ENCODE data around the gene CENPA. TPM values are rescaled to one million over a fixed set of nuclear protein-coding genes. Genes with fewer than 3 reads are reported as not detected.
A peak's percentile ranks its signal among the peaks of the same experiment; 100 is the strongest.

CENPA gene
- total RNA-seq, 1 experiment from 2014 or later: 55.0 TPM

- in situ Hi-C loops (cut with HindIII; ENCODE audit: low pct_unique_long_range_greater_than_20kb, low sequenced_read_pairs): no loop called here
- no peak for ATAC-seq
- H3K4me1 ChIP-seq (ENCODE audit: control insufficient read depth, insufficient read depth, low read length): peaks cover 31% of the 10 kb centered on the region
- no peaks in the 10 kb centered on the region for H3K36me3 ChIP-seq (ENCODE audit: control insufficient read depth, insufficient read depth, low read length)
- H3K9me3 ChIP-seq (ENCODE audit: control insufficient read depth, insufficient read depth, low read depth, low read length): no peaks in the 10 kb centered on the region
- peak overlapping the region; percentile 77 for H3K27ac ChIP-seq (ENCODE audit: low read length)
- BruUV-seq (replicated peaks): no TSS peak
- CTCF ChIA-PET: no interaction called here
- TF ChIP-seq POLR2AphosphoS5 (IDR thresholded peaks at IDR 0.05; ENCODE audit: low read depth, low read length) (no peak), SIN3A (IDR thresholded peaks at IDR 0.05; ENCODE audit: borderline replicate concordance, insufficient read depth, low read depth, low read length) (no peak), TCF7L2 (IDR thresholded peaks at IDR 0.05; ENCODE audit: low read depth, low read length) (no peak), REST (IDR thresholded peaks at IDR 0.05; ENCODE audit: insufficient read depth in 1 of 2, low read depth in 2 of 2, low read length in 1 of 2) (no peak)
- POLR2A ChIA-PET: no interaction called here
- intact Hi-C loops (cut with micrococcal nuclease; ENCODE audit: unreplicated experiment): no loop called here
- H3K27me3 ChIP-seq (ENCODE audit: control insufficient read depth, insufficient read depth, low read length): no peaks in the 10 kb centered on the region
- DNase-seq (ENCODE audit: low read depth, low spot score): no peak
- H3K4me3 ChIP-seq (ENCODE audit: low read depth in 2 of 2, low read length in 2 of 2): no peak overlapping the region
These were observed 30.7 kb upstream of the CENPA start for GRCh38 chr2:26754972-26755670.

- H3K27ac ChIP-seq (ENCODE audit: low read length): peak overlapping the region; percentile 97; the same call in 1 of the 2 replicates
- CTCF ChIA-PET: no interaction called here
- H3K4me1 ChIP-seq (ENCODE audit: control insufficient read depth, insufficient read depth, low read length): peaks cover 38% of the 10 kb centered on the region
- in situ Hi-C loops (cut with HindIII; ENCODE audit: low pct_unique_long_range_greater_than_20kb, low sequenced_read_pairs) (no loop called here), intact Hi-C loops (cut with micrococcal nuclease; ENCODE audit: unreplicated experiment) (no loop called here)
- ATAC-seq: no peak
- BruUV-seq (replicated peaks): no TSS peak
- H3K27me3 ChIP-seq (ENCODE audit: control insufficient read depth, insufficient read depth, low read length): no peaks in the 10 kb centered on the region
- TF ChIP-seq CTCF (IDR thresholded peaks at IDR 0.05): no peak
- no peak for TF ChIP-seq POLR2AphosphoS5 (IDR thresholded peaks at IDR 0.05; ENCODE audit: low read depth, low read length)
- TF ChIP-seq SIN3A (IDR thresholded peaks at IDR 0.05; ENCODE audit: borderline replicate concordance, insufficient read depth, low read depth, low read length): no peak
- no peak for TF ChIP-seq REST (IDR thresholded peaks at IDR 0.05; ENCODE audit: insufficient read depth in 1 of 2, low read depth in 2 of 2, low read length in 1 of 2)
- TF ChIP-seq TCF7L2 (IDR thresholded peaks at IDR 0.05; ENCODE audit: low read depth, low read length): no peak
- no peaks in the 10 kb centered on the region for H3K36me3 ChIP-seq (ENCODE audit: control insufficient read depth, insufficient read depth, low read length)
- POLR2A ChIA-PET: no interaction called here
- H3K4me3 ChIP-seq (ENCODE audit: low read depth in 2 of 2, low read length in 2 of 2): no peak overlapping the region
- DNase-seq (ENCODE audit: low read depth, low spot score): no peak
- no peaks in the 10 kb centered on the region for H3K9me3 ChIP-seq (ENCODE audit: control insufficient read depth, insufficient read depth, low read depth, low read length)
These were observed 29.5 kb upstream of the CENPA start for GRCh38 chr2:26756337-26756736.
